ENCODE results near the gene PRCP. TPM values are rescaled to one million over a fixed set of nuclear protein-coding genes. Genes with fewer than 3 reads are reported as not detected.
A peak's percentile ranks its signal among the peaks of the same experiment; 100 is the strongest.

The PRCP gene
- polyA plus RNA-seq, 4 donors: 6.7 to 76.2 (median 21.0) TPM

- H3K27ac ChIP-seq (ENCODE audit: low read depth in 1 of 3, low read length in 2 of 3): no peak overlapping the region
- no peaks in the 10 kb centered on the region for H3K27me3 ChIP-seq (ENCODE audit: control insufficient read depth in 3 of 3, insufficient read depth in 3 of 3, low read length in 3 of 3)
- H3K36me3 ChIP-seq (ENCODE audit: control insufficient read depth in 3 of 3, insufficient read depth in 2 of 3, low read depth in 1 of 3, low read length in 3 of 3): no peaks in the 10 kb centered on the region
- FAIRE-seq (no peak), DNase-seq (no peak)
- 97 to 100% (median 98%) methylated on average over 2 of the region's 2 CpGs for WGBS, 3 donors
- H3K9me3 ChIP-seq (ENCODE audit: control insufficient read depth in 2 of 2, insufficient read depth in 1 of 2, low read depth in 1 of 2, low read length in 1 of 2): peaks cover 2 to 25% of the 10 kb centered on the region in 2 donors
- no peak overlapping the region for H3K4me3 ChIP-seq (ENCODE audit: low read depth in 1 of 3, low read length in 3 of 3)
- no peaks in the 10 kb centered on the region for H3K4me1 ChIP-seq (ENCODE audit: control insufficient read depth in 3 of 3, insufficient read depth in 2 of 3, low read depth in 1 of 3, low read length in 2 of 3)
Observed at GRCh38 chr11:82939456-82939855, 39.2 kb upstream of the PRCP start.

- Histone ChIP-seq H3K27me3 (ENCODE audit: control insufficient read depth in 3 of 3, insufficient read depth in 3 of 3, low read length in 3 of 3) (no peaks in the 10 kb centered on the region), H3K36me3 (ENCODE audit: control insufficient read depth in 3 of 3, insufficient read depth in 2 of 3, low read depth in 1 of 3, low read length in 3 of 3) (no peaks in the 10 kb centered on the region), H3K9me3 (ENCODE audit: control insufficient read depth in 2 of 2, insufficient read depth in 1 of 2, low read depth in 1 of 2, low read length in 1 of 2) (peaks cover 0 to 7% of the 10 kb centered on the region in 2 donors), H3K4me3 (ENCODE audit: low read depth in 1 of 3, low read length in 3 of 3) (no peak overlapping the region), H3K4me1 (ENCODE audit: control insufficient read depth in 3 of 3, insufficient read depth in 2 of 3, low read depth in 1 of 3, low read length in 2 of 3) (no peaks in the 10 kb centered on the region), H3K27ac (ENCODE audit: low read depth in 1 of 3, low read length in 2 of 3) (no peak overlapping the region)
- FAIRE-seq (no peak), DNase-seq (no peak)
- 94 to 96% (median 95%) methylated on average over 2 of the region's 2 CpGs for WGBS, 3 donors
Observed at GRCh38 chr11:82937554-82937953, 37.3 kb upstream of the PRCP start.

- no peak for DNase-seq
Observed at GRCh38 chr11:82936261-82936660, 36.0 kb upstream of the PRCP start.

GRCh38 chr11:82932564-82932963, 32.3 kb upstream of the PRCP start:
- no peak overlapping the region for H3K27ac ChIP-seq (ENCODE audit: low read depth in 1 of 3, low read length in 2 of 3)
- no peaks in the 10 kb centered on the region for H3K27me3 ChIP-seq (ENCODE audit: control insufficient read depth in 3 of 3, insufficient read depth in 3 of 3, low read length in 3 of 3)
- H3K4me3 ChIP-seq (ENCODE audit: low read depth in 1 of 3, low read length in 3 of 3): no peak overlapping the region
- DNase-seq: no peak
- no peaks in the 10 kb centered on the region for H3K36me3 ChIP-seq (ENCODE audit: control insufficient read depth in 3 of 3, insufficient read depth in 2 of 3, low read depth in 1 of 3, low read length in 3 of 3)
- no peak for FAIRE-seq
- no peaks in the 10 kb centered on the region for H3K4me1 ChIP-seq (ENCODE audit: control insufficient read depth in 3 of 3, insufficient read depth in 2 of 3, low read depth in 1 of 3, low read length in 2 of 3)
- WGBS, 3 donors: 91 to 93% (median 92%) methylated on average over 1 of the region's 1 CpG
- H3K9me3 ChIP-seq (ENCODE audit: control insufficient read depth in 2 of 2, insufficient read depth in 1 of 2, low read depth in 1 of 2, low read length in 1 of 2): no peaks in the 10 kb centered on the region

More at GRCh38 chr11:82936261-82936660, 36.0 kb upstream of the PRCP start:
- no peak overlapping the region for H3K27ac ChIP-seq (ENCODE audit: low read depth in 1 of 3, low read length in 2 of 3)
- no peaks in the 10 kb centered on the region for H3K36me3 ChIP-seq (ENCODE audit: control insufficient read depth in 3 of 3, insufficient read depth in 2 of 3, low read depth in 1 of 3, low read length in 3 of 3)
- no peak for FAIRE-seq
- WGBS, 3 donors: 90 to 92% (median 90%) methylated on average over 3 of the region's 3 CpGs
- H3K4me3 ChIP-seq (ENCODE audit: low read depth in 1 of 3, low read length in 3 of 3): no peak overlapping the region
- H3K27me3 ChIP-seq (ENCODE audit: control insufficient read depth in 3 of 3, insufficient read depth in 3 of 3, low read length in 3 of 3): no peaks in the 10 kb centered on the region
- peaks cover 0 to 2% of the 10 kb centered on the region in 2 donors for H3K9me3 ChIP-seq (ENCODE audit: control insufficient read depth in 2 of 2, insufficient read depth in 1 of 2, low read depth in 1 of 2, low read length in 1 of 2)
- no peaks in the 10 kb centered on the region for H3K4me1 ChIP-seq (ENCODE audit: control insufficient read depth in 3 of 3, insufficient read depth in 2 of 3, low read depth in 1 of 3, low read length in 2 of 3)

- DNase-seq (no peak), FAIRE-seq (no peak)
- H3K27ac ChIP-seq (ENCODE audit: low read depth in 1 of 3, low read length in 2 of 3): no peak overlapping the region
- H3K9me3 ChIP-seq (ENCODE audit: control insufficient read depth in 2 of 2, insufficient read depth in 1 of 2, low read depth in 1 of 2, low read length in 1 of 2): no peaks in the 10 kb centered on the region
- no peak overlapping the region for H3K4me3 ChIP-seq (ENCODE audit: low read depth in 1 of 3, low read length in 3 of 3)
- no peaks in the 10 kb centered on the region for H3K27me3 ChIP-seq (ENCODE audit: control insufficient read depth in 3 of 3, insufficient read depth in 3 of 3, low read length in 3 of 3)
- H3K4me1 ChIP-seq (ENCODE audit: control insufficient read depth in 3 of 3, insufficient read depth in 2 of 3, low read depth in 1 of 3, low read length in 2 of 3): no peaks in the 10 kb centered on the region
- H3K36me3 ChIP-seq (ENCODE audit: control insufficient read depth in 3 of 3, insufficient read depth in 2 of 3, low read depth in 1 of 3, low read length in 3 of 3): no peaks in the 10 kb centered on the region
- WGBS, 3 donors: 73 to 93% (median 85%) methylated on average over 2 of the region's 2 CpGs
Observed at GRCh38 chr11:82930734-82931133, 30.5 kb upstream of the PRCP start.

- Histone ChIP-seq H3K4me3 (ENCODE audit: low read depth in 1 of 3, low read length in 3 of 3) (no peak overlapping the region), H3K36me3 (ENCODE audit: control insufficient read depth in 3 of 3, insufficient read depth in 2 of 3, low read depth in 1 of 3, low read length in 3 of 3) (no peaks in the 10 kb centered on the region), H3K9me3 (ENCODE audit: control insufficient read depth in 2 of 2, insufficient read depth in 1 of 2, low read depth in 1 of 2, low read length in 1 of 2) (no peaks in the 10 kb centered on the region), H3K27ac (ENCODE audit: low read depth in 1 of 3, low read length in 2 of 3) (no peak overlapping the region), H3K27me3 (ENCODE audit: control insufficient read depth in 3 of 3, insufficient read depth in 3 of 3, low read length in 3 of 3) (no peaks in the 10 kb centered on the region), H3K4me1 (ENCODE audit: control insufficient read depth in 3 of 3, insufficient read depth in 2 of 3, low read depth in 1 of 3, low read length in 2 of 3) (no peaks in the 10 kb centered on the region)
- FAIRE-seq (no peak), DNase-seq (no peak)
- 77 to 93% (median 79%) methylated on average over 3 of the region's 3 CpGs for WGBS, 3 donors
Observed at GRCh38 chr11:82930229-82930628, 30.0 kb upstream of the PRCP start.

- Histone ChIP-seq H3K4me1 (ENCODE audit: control insufficient read depth in 3 of 3, insufficient read depth in 2 of 3, low read depth in 1 of 3, low read length in 2 of 3) (no peaks in the 10 kb centered on the region), H3K27ac (ENCODE audit: low read depth in 1 of 3, low read length in 2 of 3) (no peak overlapping the region), H3K27me3 (ENCODE audit: control insufficient read depth in 3 of 3, insufficient read depth in 3 of 3, low read length in 3 of 3) (no peaks in the 10 kb centered on the region), H3K9me3 (ENCODE audit: control insufficient read depth in 2 of 2, insufficient read depth in 1 of 2, low read depth in 1 of 2, low read length in 1 of 2) (no peaks in the 10 kb centered on the region), H3K4me3 (ENCODE audit: low read depth in 1 of 3, low read length in 3 of 3) (no peak overlapping the region), H3K36me3 (ENCODE audit: control insufficient read depth in 3 of 3, insufficient read depth in 2 of 3, low read depth in 1 of 3, low read length in 3 of 3) (no peaks in the 10 kb centered on the region)
- FAIRE-seq (no peak), DNase-seq (no peak)
- 97 to 99% (median 99%) methylated on average over 9 to 10 of the region's 10 CpGs for WGBS, 3 donors
Observed at GRCh38 chr11:82929121-82929520, 28.9 kb upstream of the PRCP start.

- peak; percentile 66 to 77 for DNase-seq
- Histone ChIP-seq H3K36me3 (ENCODE audit: control insufficient read depth in 3 of 3, insufficient read depth in 2 of 3, low read depth in 1 of 3, low read length in 3 of 3) (no peaks in the 10 kb centered on the region), H3K4me3 (ENCODE audit: low read depth in 1 of 3, low read length in 3 of 3) (no peak overlapping the region), H3K4me1 (ENCODE audit: control insufficient read depth in 3 of 3, insufficient read depth in 2 of 3, low read depth in 1 of 3, low read length in 2 of 3) (no peaks in the 10 kb centered on the region), H3K27me3 (ENCODE audit: control insufficient read depth in 3 of 3, insufficient read depth in 3 of 3, low read length in 3 of 3) (no peaks in the 10 kb centered on the region), H3K27ac (ENCODE audit: low read depth in 1 of 3, low read length in 2 of 3) (no peak overlapping the region), H3K9me3 (ENCODE audit: control insufficient read depth in 2 of 2, insufficient read depth in 1 of 2, low read depth in 1 of 2, low read length in 1 of 2) (no peaks in the 10 kb centered on the region)
- no peak for FAIRE-seq
Observed at GRCh38 chr11:82927264-82927880, 27.1 kb upstream of the PRCP start.

Data from small intestine (tissue), 7 donors.